NCI-H82 treated with DMSO at 0.1 percent for 48 hours (cell line): Measurements from ENCODE around the gene NHS.

ENCODE experiments used
- DNase-seq: peaks from one replicate; lab custom pipeline; 2025; ENCODE audit not compliant: unreplicated experiment; lab: John Stamatoyannopoulos, UW

NHS gene

DNA sequence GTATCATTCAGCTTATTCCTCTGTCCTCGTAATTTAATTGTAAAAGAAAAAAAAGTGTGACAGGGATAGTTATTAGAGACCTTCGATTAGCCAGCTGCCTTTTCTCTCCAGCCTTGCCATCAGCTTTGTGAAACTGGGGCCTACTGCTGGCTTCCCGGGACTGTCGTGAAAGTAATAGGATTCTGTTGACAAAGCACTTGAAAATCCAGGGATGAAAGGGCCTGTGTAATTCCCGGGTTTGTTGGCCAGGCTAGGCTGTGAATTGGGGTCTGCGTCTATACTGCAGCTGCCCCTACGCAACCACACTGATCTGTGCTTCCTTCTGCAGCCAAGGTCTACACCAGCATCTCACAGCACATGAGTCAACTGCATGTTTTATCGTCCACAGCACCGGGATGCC lies 241.9 kb downstream of the NHS start:
- peak; percentile 65 for DNase-seq

DNA sequence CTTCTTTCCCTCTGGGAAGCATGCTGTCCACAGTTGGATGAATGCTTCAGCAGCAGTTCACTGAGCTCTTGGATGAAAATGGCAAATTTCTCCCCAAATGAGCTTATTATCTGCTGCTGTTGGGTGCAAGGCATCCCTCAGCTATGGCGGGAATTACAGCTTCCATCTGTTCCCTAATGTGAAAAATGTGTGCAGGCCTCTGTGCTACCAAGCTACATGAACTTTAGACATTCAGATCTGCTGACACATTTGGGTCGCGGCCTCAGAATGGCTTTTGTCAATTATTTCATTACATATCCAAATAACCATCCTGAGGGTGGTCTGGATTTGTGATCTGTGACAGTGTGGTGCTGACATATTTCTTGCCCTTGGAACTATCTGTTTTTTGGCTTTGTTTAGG lies 242.8 kb downstream of the NHS start:
- DNase-seq = no peak

DNA sequence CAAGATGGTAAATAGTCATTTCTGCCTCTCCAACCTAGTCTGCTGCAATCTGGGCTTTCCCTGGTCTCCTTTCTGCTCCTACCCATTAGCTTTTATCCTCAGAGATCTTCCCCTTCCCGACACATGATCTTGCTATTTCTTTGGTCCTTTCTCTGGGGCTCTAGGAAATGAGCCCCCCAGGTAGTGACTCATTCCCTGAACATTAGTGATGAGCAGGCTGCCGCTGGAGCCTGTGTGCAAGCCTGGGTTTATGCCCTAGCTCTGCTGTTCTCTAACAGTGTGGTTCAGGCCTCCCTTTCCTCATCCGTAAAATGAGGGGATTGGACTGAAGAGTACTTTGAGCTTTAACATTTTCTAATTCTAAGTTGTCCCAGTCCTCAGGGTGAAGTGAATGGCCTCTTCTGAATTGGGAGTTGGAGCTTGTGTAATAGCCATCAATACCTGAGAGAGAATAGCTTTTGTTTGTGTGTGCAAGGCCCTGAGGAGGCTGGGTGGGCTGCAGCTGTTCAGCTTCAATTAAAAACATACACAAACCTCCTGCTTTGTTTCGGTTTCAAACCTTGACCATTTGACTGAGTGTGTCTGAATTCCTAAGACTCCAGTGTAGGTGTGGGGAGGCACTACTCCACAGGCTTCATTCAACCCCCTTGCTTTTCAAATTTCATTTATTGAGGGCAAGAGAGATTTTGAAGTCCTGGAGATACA lies 246.7 kb downstream of the NHS start:
- no peak for DNase-seq

DNA sequence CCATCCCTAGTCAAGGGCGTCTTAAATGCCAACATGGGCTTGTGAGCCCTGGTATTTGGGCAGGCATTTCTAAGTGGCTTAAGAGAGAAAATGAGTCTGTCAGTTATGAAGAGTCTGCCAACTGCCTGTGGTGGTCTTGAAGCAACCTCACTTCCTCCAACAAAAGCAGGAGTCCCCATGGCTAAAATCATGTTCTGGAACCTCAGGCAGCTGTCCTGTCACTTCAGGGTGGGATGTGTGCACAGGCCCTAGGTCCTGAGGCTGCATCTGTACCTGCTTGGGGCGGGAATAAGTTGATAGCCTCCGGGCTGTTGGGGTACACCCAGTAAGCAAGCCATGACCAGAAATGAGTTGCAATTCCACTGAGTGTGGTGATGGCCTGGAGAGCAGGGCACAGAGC lies 247.3 kb downstream of the NHS start:
- DNase-seq = no peak

DNA sequence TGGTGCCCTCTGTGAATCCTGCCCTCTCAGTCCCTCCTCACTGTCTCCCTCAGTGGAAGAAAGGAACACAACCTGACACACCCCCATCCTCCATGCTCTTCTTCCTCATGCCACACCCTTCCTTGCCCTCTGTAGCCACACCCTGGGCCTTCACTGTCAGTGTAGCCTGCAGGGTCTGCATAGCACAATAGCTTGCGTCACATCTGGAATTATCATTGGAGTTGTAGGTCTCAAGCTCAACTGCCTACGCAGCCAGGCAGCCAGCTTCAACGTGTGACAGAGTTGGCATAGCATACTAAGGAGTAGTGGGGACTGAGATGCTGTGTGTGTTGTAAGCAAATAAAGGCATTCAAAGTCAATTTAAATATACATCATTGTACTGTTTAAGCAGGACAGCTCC lies 248.8 kb downstream of the NHS start:
- no peak for DNase-seq

DNA sequence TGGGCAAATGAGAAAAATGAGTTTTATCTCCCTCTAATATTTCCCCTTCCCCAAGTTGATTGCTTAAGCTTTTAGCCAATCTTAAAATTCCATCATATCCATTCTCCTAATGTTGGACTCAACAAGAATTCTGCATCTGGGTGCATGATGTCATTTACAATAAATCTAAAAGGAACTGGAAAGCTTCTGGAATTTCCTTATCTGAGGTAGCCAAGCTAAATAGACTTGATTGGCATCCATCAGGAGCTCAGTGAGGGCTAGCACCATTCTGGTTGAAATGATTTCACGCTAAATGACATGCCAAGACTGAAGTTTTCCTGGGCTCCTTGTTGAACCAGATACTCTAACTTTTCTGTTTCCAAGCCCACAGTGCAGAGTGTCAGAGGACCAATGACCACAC lies 252.0 kb downstream of the NHS start:
- DNase-seq = no peak

DNA sequence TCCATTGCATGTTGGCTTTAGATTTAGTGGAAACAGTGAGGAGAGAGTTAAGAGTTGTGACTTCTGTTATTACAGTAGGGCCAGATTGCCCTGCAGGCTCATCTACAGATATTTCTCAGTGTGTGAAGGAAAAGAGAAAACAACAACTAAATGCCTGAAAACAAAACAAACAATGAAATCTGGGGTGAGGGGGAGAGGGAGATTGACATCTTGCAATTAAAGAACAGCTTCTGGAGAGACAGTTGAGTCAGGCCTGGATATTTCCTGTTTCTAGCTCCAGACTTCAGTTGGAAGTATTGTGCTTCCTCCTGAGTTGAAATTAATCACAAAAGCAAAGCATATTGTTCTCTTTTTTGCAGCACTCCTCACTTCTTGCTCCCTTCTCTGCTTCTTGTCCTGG lies 254.0 kb downstream of the NHS start:
- no peak for DNase-seq

DNA sequence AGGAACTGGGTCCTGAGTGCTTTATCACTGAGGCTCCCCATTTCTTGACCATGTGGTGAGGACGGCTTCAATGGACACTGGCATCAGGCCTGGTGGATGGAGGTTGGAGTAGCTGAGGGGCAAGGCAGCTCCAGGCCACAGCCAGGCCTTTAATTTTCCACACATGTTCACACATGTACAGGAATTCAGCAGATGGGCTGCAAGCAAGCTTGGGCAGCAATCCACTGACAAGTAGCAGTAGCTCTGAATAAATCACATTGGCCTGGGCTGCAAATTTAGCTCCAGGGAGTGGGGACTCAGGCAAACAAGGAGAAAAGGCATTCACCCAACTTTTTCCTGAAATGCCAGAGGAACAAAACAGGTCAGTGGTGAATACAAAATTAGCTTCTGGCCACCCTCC lies 254.5 kb downstream of the NHS start:
- DNase-seq = no peak

DNA sequence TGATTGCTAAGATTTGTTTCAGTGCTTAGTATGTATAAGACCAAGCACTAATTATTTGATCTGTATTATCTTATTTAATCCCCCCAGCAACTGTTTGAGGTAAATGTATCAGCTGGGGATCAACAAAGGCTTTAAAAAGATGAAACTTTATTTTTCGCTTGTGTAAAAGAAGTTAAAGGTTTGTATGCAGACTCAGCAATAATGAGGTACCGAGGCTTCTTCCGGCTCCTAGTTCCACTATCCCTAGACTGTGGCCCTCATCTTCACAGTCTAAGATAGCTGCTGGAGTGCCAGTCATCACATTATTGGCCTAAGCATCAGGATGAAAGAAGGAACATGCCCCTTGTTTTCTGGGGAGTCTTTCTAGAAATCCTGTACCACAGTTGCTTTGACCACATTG lies 256.6 kb downstream of the NHS start:
- DNase-seq = no peak

DNA sequence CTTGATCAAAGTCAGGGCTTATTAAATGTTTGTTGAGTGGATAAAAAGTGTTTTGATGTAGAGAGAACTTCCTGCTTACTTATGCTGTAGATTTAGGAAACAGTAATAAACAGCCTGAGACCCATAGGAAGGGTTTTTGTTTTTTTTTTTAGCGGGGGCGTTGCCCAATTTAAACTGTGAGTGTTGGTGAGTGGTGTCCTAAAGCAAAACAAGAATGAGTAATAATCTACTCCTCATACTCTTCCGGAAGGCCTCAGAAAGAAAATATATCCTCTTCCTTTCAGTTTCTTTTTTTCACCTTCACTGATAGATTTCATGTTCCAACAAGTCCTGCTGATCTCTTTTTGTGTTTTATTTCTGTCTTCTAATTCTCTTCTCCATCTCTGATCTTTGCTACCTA lies 257.9 kb downstream of the NHS start:
- no peak for DNase-seq

DNA sequence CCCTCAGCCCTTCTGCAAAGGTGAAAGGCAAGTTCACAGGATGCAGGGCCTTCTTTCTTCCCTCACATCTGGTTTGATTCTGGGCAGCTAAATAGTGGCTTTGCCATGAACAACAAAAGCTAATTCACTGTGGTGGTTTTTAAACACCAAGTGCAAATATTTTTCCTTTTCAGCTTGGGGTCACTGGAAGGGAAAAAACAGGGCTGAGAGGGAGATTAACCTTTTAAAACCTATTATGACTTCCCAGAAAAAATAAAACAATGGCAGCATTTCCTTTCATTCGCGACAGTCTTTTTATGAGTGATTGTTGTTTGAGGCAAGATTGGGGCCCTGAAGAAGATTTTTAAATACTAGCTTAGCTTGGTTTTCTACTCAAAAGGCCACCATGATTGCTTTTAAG lies 258.5 kb downstream of the NHS start:
- DNase-seq = no peak

DNA sequence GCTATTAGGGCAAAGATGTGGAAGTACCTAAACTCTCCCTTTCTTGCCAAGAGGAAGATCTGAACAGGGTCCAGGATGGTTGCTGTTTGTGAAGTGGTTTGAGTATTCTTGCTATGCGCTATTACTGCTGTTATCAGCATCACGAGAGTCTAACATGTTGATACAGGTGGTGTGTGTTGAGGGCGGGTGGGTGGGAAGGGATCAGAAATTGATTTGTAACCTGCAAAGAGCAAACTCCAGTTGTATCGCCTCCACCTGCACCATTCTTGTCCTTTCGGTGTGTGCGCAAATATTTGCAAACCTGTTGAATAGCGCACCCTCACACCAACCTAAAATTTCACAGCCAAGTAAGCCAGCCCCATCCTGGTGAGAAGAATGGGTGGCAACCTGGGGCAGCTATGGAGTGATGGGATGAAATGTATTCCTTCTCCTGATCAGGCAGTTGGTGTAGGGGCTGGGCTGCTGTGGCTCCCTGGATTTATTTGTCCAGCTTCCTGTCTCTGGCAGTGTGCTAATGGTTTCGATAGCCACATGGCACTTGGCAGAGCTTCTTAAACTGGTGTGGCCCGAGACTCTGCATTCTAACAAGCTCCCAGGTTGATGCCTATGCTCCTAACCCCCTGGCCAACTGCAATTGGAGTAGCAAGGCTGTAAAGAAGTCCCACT lies 259.7 kb downstream of the NHS start:
- no peak for DNase-seq

DNA sequence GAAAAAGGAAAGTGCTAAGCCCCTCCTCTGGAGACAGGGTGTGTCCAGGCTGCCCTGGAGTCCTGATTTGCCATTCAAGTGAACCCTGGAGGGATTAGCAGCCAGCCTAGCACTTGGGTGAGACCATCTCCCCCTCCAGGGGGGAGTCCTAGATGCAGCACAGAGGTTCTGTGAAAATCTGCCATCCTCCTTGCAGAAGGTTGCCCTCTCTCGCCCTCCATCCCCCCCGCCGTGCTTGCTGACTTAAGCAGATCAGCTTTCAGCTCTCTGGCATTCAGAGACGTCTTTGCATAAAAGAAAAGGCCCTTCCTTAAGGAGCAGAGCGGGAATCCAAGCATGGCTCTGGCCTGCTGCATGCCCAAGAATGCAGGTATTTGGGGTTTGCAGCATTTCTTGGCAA lies 260.2 kb downstream of the NHS start:
- DNase-seq = peak; percentile 96

DNA sequence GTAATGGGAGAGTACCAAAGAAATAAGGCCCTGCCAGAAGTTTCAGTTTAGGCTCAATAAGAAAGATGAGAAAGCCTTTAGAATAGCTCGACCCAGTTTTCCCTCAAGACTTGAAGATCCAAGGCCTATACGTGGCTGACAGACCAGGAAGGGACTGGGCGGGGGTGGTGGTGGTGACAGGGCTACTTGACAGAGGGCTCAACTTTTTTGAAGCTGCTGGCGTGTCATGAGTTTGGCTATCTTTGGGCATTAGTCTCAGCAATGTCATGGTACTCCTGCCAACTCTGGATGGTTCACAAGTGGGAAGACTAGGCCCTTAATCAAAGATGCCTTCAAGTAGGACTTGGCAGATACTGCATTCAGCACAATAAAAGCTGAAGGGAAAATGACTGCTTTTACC lies 262.2 kb downstream of the NHS start:
- DNase-seq = no peak

DNA sequence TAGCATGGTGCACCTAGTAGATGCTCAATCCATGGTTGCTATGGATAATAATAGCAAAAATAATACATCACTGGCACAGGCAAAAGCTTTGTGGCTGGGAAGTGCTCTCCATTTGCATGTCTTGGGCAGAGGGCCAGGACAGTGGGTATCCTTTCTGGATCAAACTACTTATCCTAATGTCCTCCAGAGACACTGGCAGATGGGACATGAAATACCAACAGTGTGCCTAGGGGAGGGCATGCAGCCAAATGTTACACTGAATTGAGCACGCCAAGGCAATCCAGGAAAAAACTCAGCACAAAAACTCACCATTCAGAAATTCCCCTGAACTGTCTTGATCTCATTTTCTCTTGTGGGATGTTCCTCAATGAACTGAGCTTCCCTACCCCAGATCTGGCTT lies 263.7 kb downstream of the NHS start:
- no peak for DNase-seq

DNA sequence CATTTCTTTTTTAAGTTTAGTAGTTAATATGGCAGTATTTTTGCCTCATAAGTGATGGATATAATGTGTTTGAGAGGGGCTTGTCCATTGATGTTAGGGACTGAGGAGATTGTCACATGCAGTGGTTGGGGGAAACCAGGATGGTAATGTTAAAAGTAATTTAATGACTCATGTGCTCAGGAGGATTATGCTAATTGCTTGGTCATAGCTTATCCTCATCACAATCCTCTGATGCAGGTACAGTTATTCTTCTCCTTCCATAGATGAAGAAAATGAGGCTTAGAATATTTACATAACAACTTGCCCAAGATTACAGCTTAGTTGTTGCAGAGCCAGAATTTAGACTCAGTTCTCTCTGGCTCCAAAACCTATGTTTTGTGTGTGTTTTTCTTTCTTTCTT lies 267.9 kb downstream of the NHS start:
- no peak for DNase-seq

DNA sequence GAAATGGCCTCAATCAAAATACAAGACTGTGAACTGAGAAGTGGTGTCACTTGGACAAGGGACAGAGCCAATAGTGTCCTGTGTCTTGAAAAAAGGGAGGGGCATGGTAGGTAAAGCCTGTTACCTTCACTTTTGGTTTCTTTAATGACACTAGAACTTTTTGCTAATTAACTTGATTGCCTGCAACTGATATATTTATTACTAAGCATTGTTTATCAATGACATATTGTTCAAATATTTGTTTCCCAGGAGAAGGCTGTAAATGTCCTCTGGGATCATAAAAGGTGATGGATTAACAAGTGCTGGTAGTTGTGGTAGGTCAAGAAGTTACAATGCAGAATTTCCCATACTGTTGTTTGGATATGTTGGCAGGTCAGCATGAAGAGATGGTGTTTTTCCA lies 268.5 kb downstream of the NHS start:
- DNase-seq = no peak

DNA sequence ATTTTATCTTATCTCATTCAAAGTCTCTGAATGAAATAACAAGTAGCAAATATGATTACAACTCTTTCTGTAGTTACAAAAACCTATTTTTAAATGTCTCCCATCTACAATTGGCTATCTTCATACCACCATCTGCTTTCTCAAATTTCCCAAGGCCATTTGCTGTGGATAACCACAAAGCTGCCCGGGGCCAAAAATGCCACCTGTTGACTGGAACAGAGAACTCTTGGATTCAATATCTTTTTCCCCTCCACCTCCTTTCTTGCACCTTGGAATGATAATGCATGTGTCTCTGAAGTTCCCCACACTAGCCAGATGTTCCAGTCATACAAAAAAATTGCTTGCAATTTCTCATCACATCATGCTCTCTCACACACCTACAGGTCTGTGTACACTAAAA lies 269.0 kb downstream of the NHS start:
- no peak for DNase-seq

DNA sequence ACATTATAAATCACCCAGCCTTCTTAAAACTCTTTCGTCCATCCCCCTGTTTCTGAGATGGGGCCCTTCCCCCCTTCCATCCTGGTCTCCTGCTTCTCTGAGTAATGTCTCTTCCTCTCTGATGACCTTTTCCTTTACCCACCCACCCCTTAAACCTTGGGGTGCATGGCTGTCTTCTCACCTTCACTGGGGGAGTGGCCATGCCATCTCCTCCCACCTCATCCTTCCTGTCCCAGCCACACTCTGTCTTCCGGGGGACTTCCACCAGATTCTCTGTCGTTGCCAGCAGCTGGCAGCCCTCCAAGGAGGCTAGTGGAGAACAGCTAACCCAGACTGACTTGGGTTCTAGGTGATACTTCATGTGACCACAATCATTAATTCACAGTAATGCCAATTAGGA lies 279.1 kb downstream of the NHS start:
- no peak for DNase-seq

DNA sequence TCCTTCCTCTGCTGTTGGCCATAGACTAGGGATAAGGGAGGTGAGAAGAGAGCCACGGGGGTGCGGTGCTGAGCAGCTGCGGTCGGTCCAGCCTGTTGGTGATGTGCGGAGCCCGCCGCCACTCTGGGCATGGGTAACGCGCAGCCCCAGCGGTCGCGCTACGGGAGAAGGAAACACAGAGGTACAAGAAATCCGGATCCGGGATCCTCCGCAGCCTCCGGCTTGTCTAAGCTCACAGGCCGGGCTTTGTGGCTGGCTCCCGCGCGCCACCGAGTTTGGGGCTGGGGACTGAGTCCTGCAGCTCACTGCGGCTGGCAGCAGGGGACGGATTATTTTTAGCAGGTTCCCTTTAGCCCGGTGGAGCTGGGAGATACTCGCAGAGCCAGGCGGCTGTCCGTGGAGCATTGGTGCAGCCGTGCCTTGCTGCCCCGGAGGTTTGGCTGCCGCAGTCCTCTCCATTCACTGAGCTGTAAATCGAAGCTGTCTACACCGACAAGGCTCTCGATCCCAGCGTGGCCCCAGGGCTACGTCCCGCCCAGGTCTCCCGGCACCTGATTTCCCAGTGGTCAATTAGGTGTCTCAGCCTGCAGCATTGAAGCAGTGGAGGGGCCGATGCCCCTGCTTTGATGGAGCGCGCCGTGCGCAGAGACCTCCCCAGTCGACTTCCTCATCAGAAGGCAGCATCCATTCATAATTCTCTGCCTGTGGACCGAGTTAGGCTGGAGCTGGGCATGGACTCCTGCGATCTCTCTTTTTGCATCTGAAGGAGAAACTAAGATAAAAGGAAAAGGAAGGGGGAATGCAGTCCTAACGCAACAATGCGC lies 280.4 kb downstream of the NHS start:
- DNase-seq = no peak

DNA sequence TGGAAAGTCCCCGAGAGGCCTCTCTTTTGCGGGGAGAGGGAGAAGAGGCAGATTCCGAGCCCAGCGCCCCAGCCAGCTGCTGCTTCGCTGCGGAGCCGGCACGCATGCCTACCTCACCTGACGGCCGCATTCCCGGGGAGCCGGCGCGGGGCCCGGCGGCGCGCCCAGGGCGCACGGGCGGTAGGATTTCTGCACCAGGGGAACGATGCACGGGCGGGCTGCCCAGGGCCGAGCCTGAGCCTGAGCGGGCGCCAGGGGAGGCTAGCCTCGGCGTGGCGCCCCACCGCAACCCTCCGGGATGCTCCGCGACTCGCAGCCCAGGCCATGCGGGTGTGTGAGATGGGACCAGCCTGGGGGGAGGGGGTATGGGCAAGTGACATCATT lies 281.0 kb downstream of the NHS start:
- DNase-seq = no peak

DNA sequence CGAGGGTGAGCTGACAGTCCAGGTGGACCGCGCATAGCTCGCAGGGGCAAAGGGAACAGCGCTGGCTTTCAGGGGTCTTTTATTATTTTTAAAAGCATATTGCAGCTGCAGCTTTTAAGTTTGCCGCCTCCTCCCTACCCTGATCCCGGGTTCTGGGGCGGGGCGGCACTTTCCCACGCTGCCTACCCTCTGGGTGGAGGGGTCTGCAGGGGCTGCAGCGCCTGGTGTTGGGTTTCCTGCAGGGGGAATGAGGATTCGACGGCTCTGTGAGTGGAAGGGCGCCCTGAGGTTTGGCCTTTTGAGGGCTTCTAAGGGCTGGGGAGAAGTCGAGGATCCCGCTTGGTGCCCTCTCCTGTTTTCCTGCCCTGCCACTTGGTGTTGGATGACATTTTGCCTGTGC lies 281.6 kb downstream of the NHS start:
- no peak for DNase-seq
